ENCODE data around the gene ALDH1B1.

ALDH1B1 gene

DNA sequence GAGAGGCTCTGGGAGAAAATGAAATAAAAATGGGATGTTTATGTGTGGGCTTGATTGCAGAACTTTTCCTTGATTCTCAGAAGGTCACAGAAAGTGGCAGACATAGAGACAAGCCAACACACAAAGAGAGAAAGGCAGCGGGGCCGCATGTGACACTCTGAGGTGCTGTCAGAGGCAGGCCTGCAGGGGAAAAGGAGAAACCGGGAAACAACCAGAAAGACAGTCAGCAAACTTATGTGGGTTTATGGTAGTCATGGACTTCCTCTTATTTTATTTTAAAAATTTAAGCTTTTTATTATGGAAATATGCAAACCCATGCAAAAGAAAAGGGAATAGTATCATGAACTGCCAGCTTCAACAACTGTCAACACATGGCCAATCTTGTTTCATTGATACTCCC, 48.0 kb downstream of the ALDH1B1 start:
- no peak for DNase-seq (ENCODE audit: low read depth in 2 of 2)

DNA sequence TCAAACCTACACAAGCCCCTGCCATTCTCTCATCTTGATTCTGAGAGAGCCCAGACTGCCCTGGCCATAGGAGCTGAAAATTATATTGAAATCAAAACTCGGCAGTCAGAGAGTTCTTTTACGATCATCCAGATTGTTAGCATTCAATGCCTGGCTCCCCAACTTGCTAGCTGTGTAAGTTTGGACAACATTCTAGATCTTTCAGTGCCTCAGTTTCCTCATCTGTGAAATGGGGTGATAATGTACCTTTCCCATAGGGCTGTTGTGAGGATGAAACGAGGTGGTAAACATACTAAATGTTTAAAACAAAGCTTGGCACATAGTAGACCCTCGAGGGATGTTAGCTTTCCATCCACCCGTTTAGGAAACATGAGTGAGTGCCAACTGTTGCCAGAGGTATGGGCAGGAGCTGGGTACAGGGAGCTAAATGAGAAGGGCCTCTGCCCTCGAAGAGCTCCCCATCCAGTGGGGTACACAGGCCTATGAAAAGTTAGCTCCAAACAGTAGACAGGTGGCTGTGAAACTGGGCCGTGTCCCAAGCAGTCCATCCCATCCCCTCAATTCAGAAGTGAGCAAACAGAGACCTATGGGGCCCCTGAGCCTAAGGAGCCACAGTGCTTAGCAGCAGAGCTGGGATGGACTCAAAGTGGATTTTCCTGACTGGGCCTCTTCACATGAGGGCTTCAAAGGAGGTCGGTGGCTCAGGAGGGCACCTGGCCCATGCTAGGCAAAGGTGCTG, 49.0 kb downstream of the ALDH1B1 start:
- no peak for DNase-seq (ENCODE audit: low read depth in 2 of 2)

DNA sequence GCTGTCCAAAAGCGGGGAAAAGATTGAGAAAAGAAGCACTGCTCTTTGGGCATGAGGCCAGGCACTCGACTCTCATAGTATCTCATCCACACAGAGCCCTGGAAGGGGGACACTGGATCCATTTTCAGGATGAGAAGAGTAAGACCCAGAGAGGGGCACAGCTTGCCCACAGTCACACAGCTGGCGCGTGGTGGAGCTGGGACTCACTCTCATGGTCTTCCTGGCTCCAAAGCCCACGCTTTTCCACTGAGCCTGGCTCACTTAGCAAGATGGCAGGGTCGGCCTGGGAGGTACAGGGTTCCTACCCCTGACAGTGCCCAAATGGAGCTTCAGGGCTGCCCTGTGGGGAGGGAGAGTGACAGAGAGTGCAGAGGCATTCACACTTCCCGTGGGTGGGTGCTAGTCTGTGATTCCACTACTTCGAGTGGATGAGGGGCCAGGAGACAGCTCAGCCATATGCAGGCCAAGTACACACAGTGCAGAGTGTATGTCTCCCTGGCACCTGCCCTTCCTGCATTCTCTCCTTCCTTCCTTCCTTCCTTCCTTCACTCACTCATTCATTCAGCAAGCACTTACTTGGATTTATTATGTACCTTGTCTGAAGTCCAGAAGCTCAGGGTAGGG, 50.1 kb downstream of the ALDH1B1 start:
- no peak for DNase-seq (ENCODE audit: low read depth in 2 of 2)

DNA sequence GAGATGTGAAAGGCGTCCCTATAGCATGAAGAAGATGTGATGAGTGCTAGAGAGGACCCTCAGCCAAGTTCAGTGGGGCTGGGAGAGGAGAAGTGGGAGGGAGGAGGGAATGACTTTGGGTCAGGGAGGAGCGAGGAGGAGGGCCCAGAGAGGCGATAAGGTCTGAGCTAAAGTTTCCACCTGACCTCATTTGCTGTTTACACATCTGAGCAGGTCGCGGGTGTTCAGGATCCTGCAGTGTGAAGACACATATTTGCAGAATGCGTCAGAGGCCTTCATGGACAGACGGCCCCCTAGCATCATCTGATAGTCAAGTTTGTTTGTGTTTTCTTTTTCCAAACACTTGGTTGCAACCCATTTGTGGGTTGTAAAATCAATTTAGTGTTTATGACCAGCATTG, 50.7 kb downstream of the ALDH1B1 start:
- DNase-seq (ENCODE audit: low read depth in 2 of 2) = no peak

DNA sequence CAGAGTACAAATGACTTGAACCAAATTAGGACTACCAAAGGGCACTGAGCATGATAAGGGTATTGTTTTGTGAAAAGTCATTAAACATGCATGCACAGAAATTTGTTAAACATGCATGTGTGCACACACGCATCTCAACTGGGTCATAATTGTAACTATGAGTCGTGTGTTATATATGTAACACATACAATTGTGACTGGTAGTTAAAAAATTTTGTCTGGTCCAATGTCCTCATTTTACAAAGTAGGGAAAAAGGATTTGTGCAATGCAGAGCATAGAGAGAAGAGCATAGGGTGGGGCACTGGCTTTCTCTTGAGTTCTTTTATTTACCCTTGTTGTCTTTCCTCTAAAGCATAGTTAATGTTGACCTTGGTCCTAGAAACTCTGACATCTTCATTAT, 51.1 kb downstream of the ALDH1B1 start:
- DNase-seq (ENCODE audit: low read depth in 2 of 2) = no peak

DNA sequence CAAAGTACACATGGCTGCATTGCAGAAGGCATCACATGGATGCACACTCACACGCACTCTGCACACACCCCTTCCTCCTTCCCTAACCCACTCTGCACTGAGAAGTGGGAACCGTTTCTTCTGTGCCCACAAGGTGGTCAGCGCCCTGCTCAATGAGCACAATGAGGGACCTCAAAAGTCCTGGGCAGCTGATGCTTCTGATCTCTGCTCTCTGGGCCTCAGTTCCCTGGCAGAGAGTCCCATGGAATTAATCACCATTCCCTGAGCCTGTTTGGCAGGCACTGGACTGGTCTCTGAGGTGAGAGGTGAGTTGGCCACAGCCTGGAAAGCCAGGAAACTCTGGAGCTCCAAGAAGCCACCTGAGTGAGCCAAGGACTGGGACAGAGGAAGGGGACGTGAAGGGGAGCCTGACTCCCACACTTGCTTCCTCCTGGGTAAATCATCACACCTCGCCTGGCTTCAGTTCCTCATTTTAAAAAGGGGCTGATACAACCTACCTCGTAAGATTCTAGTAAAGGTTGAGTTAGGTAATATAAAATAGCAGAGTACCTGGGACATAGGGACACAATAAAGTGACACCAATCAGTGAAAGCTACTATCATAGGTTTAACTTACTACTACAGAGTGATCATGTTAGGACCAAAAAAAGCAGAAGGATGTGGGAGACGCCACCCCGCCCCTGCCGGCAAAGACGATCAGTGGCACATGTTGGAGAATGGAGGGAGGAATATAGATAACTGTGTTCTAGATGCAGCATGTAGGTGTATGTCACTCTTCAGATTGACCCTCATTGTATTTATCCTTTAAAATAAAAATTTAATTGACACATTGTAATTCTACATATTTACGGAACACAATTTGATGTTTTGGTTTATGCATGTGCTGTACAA, 52.9 kb downstream of the ALDH1B1 start:
- DNase-seq (ENCODE audit: low read depth in 2 of 2) = no peak

DNA sequence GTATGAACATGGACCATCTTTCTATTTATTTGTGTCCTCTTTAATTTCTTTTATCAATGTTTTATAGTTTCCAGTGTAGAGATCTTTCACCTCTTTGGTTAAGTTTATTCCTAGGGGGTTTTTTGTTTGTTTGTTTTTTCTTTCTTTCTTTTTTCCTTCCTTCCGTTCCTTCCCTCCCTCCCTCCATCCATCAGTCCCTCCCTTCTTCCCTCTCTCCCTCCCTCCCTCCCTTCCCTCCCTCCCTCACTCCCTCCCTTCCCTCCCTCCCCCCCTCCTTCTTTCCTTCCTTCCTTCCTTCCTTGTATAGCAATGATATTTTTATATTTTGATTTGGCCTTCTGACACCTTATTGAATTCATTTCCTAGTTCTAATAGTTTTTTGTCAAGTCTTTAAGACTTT, 55.2 kb downstream of the ALDH1B1 start:
- DNase-seq (ENCODE audit: low read depth in 2 of 2) = no peak
